HUES6 (cell line): ENCODE data around the gene FSTL1.
"Not testable (repeated sequence)": the region's sequence is repeated elsewhere in the genome, so short reads cannot be mapped to it uniquely, and the experiment has no call there.

Experiments
- H3K27ac ChIP-seq: 2 replicates; pipeline ENCODE4 v1.7.0; 2013; ENCODE audit warnings: low read depth, mild to moderate bottlenecking, low read length, inconsistent platforms
- H3K27me3 ChIP-seq: 2 replicates; pipeline ENCODE4 v1.6.1; 2013; ENCODE audit warnings: low read length; ENCODE audit not compliant: control insufficient read depth, insufficient read depth
- H3K36me3 ChIP-seq: 2 replicates; pipeline ENCODE4 v1.6.1; 2013; ENCODE audit warnings: low read length; ENCODE audit not compliant: control insufficient read depth, insufficient read depth
- H3K4me1 ChIP-seq: 2 replicates; pipeline ENCODE4 v1.6.1; 2013; ENCODE audit warnings: low read length; ENCODE audit not compliant: control insufficient read depth, insufficient read depth
- H3K4me3 ChIP-seq: 2 replicates; pipeline ENCODE4 v1.5.1; 2013; ENCODE audit warnings: low read depth, low read length
- H3K9ac ChIP-seq: one replicate; pipeline ENCODE4 v1.6.1; 2013; ENCODE audit warnings: mild to moderate bottlenecking, low read length
- H3K9me3 ChIP-seq: 2 replicates; pipeline ENCODE4 v1.6.1; 2013; ENCODE audit warnings: low read depth, low read length; ENCODE audit not compliant: control insufficient read depth, insufficient read depth

Gene FSTL1

DNA sequence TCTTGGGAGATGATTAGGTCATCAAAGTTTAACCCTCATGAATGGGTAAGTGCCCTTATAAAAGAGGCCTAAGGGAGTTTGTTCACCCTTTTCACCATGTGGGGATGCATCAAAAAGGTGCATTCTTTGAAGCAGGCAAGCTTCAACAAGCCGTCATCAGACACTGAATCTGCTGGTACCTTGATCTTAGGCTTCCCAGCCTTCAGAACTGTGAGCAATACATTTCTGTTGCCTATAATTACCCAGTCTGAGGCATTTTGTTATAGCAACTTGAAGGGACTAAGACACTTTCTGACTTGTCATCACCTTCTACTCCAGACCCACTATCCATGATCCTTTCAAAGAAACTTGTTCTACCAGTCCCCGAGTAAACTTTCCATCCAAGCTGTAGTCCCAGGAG lies 57.0 kb downstream of the FSTL1 start:
- Histone ChIP-seq H3K9ac (no peak overlapping the region), H3K36me3 (peaks cover 51% of the 10 kb centered on the region), H3K4me3 (no peak overlapping the region), H3K9me3 (no peaks in the 10 kb centered on the region), H3K27me3 (no peaks in the 10 kb centered on the region), H3K27ac (no peak overlapping the region), H3K4me1 (no peaks in the 10 kb centered on the region)

DNA sequence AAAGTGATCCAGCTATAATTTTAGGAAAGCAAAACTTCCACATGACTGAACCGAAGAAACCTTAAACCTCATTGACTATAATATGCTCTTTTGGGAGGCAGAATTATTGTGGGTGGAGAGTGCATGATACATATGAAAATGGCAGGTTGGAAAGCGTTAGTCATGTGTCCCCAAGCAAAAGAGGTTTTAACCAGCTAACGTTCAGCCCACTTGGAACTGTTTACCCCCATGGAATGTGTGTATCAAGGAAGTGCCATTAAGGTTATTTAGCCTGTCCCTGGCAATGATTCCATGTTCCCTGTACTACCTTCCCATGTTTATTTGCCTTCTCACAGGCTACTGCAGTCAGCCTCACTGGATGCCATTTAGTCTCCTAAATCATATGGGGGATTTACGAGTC lies 57.5 kb downstream of the FSTL1 start:
- H3K9me3 ChIP-seq: no peaks in the 10 kb centered on the region

DNA sequence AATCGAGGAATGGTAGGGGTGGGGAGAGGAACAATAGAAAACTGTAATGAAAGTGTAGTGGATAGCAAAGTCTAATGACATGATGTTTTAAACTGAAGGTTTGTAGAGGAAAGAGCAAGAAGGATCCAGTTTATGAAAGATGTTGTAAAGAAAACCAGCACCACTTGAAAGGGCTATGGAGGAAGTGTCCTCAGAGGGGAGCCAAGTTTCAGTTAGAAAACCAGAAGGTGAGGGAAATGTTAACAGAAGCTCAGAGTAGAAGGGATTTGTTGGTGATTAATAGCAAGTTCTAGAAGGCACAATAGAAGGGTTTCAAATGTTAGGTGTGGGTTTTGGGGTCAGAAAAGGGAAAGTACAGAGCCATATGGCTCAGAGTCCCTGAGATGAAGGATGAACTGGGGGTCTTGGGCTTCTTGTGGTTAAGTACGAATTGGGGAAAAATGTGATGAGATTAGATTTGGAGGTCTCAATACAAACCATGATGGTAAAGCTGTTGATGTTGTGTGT lies 67.8 kb downstream of the FSTL1 start:
- Histone ChIP-seq H3K27me3 (0 out of 2 replicates have a peak, but pooled peaks cover 2% of the 10 kb centered on the region), H3K9me3 (0 out of 2 replicates have a peak, but pooled peaks cover 5% of the 10 kb centered on the region), H3K4me3 (no peak overlapping the region), H3K36me3 (no peaks in the 10 kb centered on the region), H3K27ac (no peak overlapping the region), H3K9ac (no peak overlapping the region), H3K4me1 (no peaks in the 10 kb centered on the region)

More for the DNA sequence above, 57.5 kb downstream of the FSTL1 start:
- Histone ChIP-seq H3K9ac (no peak overlapping the region), H3K27me3 (no peaks in the 10 kb centered on the region), H3K4me3 (no peak overlapping the region), H3K27ac (no peak overlapping the region), H3K36me3 (peaks cover 45% of the 10 kb centered on the region), H3K4me1 (no peaks in the 10 kb centered on the region)

DNA sequence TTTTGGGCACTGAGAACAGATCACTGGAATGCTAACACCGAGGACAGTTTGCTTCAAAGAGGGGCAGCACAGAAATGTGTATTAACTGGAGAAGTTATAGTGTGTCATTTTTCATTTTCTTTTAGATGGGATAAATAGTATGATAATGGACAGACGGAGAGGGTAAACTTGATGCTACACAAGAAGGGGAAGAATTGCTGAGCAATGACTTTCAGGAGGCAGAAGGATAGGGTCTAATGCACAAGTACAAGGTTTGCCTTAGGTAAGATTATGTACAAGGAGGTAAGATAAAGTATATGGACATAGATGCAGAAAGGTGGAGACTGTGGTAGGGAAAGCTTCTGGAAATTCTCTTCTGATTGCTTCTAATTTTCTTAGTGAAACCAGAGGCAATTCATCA lies 69.3 kb downstream of the FSTL1 start:
- Histone ChIP-seq H3K4me1 (no peaks in the 10 kb centered on the region), H3K9ac (no peak overlapping the region), H3K36me3 (no peaks in the 10 kb centered on the region)

DNA sequence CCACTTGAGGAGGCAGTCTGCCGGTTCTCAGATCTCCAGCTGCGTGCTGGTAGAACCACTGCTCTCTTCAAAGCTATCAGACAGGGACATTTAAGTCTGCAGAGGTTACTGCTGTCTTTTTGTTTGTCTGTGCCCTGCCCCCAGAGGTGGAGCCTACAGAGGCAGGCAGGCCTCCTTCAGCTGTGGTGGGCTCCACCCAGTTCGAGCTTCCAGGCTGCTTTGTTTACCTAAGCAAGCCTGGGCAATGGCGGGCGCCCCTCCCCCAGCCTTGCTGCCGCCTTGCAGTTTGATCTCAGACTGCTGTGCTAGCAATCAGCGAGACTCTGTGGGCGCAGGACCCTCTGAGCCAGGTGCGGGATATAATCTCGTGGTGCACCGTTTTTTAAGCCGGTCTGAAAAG lies 72.8 kb downstream of the FSTL1 start:
- not testable (repeated sequence) for H3K27me3 ChIP-seq, H3K27ac ChIP-seq, H3K36me3 ChIP-seq, H3K4me1 ChIP-seq, H3K9ac ChIP-seq, H3K9me3 ChIP-seq, H3K4me3 ChIP-seq

More for the DNA sequence above, 69.3 kb downstream of the FSTL1 start:
- Histone ChIP-seq H3K27me3 (0 out of 2 replicates have a peak, but pooled peaks cover 2% of the 10 kb centered on the region), H3K9me3 (0 out of 2 replicates have a peak, but pooled peaks cover 5% of the 10 kb centered on the region), H3K27ac (no peak overlapping the region), H3K4me3 (no peak overlapping the region)

DNA sequence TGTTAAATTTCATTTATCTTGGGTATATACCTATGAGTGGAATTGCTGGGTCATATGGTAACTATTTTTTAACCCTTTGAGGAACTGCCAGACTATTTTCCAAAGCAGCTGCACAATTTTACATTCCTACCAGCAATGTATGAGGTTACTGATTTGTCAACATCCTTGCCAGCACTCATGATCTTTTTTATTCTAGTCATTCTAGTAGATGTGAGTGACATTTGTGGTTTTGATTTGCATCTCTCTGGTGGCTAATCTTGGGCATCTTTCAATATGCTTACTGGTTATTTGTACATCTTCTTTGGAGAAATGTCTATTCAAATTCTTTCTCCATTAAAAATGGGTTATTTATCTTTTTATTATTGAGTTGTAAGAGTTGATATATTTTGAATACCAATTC lies 80.3 kb downstream of the FSTL1 start:
- no peak overlapping the region for H3K9ac ChIP-seq
- H3K4me3 ChIP-seq: no peak overlapping the region
- no peaks in the 10 kb centered on the region for H3K4me1 ChIP-seq
- H3K36me3 ChIP-seq: no peaks in the 10 kb centered on the region
- H3K27me3 ChIP-seq: no peaks in the 10 kb centered on the region
- no peaks in the 10 kb centered on the region for H3K9me3 ChIP-seq
- no peak overlapping the region for H3K27ac ChIP-seq

DNA sequence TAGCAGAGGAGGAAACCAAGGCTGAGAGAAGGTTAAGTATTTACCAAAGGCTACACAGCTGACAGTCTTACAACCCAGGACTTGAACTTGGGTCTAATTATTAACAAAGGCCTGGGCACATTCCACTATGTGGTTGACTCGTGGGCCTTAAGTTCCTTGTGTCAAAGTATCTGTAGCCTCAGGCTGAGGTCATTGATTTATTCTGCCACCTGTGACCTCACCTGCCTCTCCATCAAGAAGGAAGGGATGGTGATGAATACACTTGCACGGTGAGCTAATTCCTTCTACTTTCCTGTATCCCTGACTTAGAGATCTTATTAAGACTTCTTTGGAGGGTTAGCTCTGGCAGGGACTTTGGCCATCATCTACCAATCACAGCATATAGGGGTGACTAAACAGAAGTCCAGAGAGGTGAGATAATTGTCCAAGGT lies 81.7 kb downstream of the FSTL1 start:
- Histone ChIP-seq H3K4me3 (no peak overlapping the region), H3K9ac (no peak overlapping the region), H3K36me3 (no peaks in the 10 kb centered on the region), H3K27me3 (no peaks in the 10 kb centered on the region), H3K9me3 (no peaks in the 10 kb centered on the region), H3K27ac (no peak overlapping the region), H3K4me1 (no peaks in the 10 kb centered on the region)

DNA sequence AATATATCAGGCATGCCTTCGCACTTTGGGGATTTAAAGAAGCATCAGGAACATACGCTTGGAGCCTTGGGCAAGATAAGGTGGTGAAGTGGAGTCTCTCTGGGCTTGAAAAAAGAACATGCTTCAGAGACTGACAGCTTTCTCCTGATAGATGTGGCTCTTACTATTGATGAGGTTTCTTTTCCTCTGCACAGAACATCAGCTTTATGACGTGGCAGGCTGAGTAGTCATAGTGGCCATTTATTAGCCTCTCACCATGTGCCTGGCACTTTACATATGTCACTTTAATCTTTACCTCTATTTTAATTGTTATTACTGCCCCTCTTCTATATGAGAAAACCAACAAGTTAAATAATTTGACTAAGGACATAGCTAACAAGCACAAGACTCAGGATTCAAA lies 82.6 kb downstream of the FSTL1 start:
- H3K9me3 ChIP-seq: no peaks in the 10 kb centered on the region
- H3K36me3 ChIP-seq: no peaks in the 10 kb centered on the region
- no peak overlapping the region for H3K4me3 ChIP-seq
- no peaks in the 10 kb centered on the region for H3K4me1 ChIP-seq
- H3K27ac ChIP-seq: no peak overlapping the region
- no peak overlapping the region for H3K9ac ChIP-seq
- no peaks in the 10 kb centered on the region for H3K27me3 ChIP-seq

DNA sequence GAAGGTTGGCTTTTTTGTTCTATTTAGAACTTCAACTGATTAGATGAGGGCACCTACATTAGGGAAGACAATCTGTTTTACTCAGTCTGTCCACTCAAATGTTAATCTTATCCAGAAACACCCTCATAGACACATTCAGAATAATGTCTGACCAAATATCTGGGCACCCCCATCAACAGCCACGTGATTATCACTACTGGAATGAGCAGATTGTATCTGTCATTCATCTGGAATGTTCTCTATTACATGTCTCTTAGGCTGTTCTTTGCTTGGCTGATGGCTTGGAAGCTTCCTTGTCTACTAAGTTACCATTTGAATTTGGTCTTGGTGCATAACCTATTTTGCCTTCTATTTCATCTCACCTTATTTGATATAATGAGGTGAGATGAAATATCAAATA lies 86.0 kb downstream of the FSTL1 start:
- Histone ChIP-seq H3K9me3 (no peaks in the 10 kb centered on the region), H3K36me3 (no peaks in the 10 kb centered on the region), H3K27me3 (no peaks in the 10 kb centered on the region), H3K4me1 (no peaks in the 10 kb centered on the region), H3K4me3 (no peak overlapping the region), H3K9ac (no peak overlapping the region), H3K27ac (no peak overlapping the region)

DNA sequence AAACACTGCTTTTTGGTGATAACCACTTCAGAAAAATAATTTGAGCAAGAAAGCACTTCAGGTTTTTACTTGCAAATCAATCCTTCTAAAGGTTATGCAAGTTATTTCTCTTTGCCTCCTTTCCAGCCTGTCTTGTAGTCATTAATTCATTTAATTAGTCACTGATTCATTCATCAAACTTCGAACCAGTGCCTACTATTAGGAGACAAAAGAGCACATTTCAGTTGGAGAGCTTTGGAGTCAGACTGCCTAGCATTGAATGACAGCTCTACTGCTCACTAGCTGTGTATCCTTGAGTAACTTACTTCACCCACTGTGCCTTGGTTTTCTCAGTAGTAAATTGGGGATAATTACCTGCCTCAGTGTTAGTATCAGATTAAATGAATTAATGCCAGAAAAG lies 86.7 kb downstream of the FSTL1 start:
- no peaks in the 10 kb centered on the region for H3K9me3 ChIP-seq

DNA sequence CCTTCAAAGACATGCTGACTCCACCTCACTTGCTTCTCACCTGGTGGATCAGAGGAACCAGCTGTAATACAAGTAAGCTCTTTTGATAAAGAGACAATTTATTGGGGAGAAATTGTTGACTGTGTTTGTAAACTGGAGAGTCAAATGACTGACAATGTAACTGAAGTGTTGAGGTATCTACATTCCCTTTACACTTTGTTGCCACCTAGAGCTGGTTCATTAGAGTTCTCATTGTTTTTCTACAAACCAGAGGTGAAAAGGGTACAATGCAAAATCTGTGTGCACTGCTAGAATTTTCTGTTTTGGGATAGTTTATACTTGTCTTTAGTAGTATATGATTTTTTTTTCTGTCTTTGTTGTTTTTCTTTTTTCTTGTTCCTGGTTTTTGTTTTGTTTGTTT lies 93.0 kb downstream of the FSTL1 start:
- H3K27ac ChIP-seq: no peak overlapping the region
- H3K9me3 ChIP-seq: no peaks in the 10 kb centered on the region
- H3K4me1 ChIP-seq: no peaks in the 10 kb centered on the region
- H3K36me3 ChIP-seq: no peaks in the 10 kb centered on the region
- H3K9ac ChIP-seq: no peak overlapping the region
- H3K27me3 ChIP-seq: no peaks in the 10 kb centered on the region
- no peak overlapping the region for H3K4me3 ChIP-seq

More for the DNA sequence above, 86.7 kb downstream of the FSTL1 start:
- Histone ChIP-seq H3K27ac (no peak overlapping the region), H3K9ac (no peak overlapping the region), H3K4me3 (no peak overlapping the region), H3K36me3 (no peaks in the 10 kb centered on the region), H3K27me3 (no peaks in the 10 kb centered on the region), H3K4me1 (no peaks in the 10 kb centered on the region)

DNA sequence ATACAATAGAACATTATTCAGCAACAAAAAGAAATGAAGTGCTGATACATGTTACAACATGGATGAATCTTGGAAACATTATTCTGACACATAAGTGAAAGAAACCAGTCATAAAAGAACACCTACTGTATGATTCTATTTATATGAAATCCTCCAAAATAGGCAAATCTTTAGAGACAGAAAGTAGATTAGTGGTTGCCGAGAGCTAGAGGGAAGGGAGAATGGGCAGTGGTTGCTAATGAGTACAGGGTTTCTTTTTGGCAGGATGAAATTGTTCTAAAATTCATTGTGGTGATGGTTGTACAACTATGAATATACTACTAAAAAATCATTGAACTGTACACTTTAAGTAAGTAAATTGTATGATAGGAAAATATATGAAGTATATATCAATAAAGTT lies 95.3 kb downstream of the FSTL1 start:
- no peaks in the 10 kb centered on the region for H3K27me3 ChIP-seq
- H3K27ac ChIP-seq: no peak overlapping the region
- no peak overlapping the region for H3K9ac ChIP-seq
- no peaks in the 10 kb centered on the region for H3K9me3 ChIP-seq
- H3K4me1 ChIP-seq: peaks cover 3% of the 10 kb centered on the region; the same call in 1 of the 2 replicates
- H3K4me3 ChIP-seq: no peak overlapping the region
- H3K36me3 ChIP-seq: no peaks in the 10 kb centered on the region
